HG03135 (cell line): ENCODE results near the gene ATXN7L1.

Source experiments
- ATAC-seq: cut with Tn5 transposase; IDR thresholded peaks from one replicate; pipeline ENCODE4 v1.9.1; 2021; ENCODE audit warnings: mild to moderate bottlenecking, moderate library complexity; ENCODE audit not compliant: unreplicated experiment

The ATXN7L1 gene

DNA sequence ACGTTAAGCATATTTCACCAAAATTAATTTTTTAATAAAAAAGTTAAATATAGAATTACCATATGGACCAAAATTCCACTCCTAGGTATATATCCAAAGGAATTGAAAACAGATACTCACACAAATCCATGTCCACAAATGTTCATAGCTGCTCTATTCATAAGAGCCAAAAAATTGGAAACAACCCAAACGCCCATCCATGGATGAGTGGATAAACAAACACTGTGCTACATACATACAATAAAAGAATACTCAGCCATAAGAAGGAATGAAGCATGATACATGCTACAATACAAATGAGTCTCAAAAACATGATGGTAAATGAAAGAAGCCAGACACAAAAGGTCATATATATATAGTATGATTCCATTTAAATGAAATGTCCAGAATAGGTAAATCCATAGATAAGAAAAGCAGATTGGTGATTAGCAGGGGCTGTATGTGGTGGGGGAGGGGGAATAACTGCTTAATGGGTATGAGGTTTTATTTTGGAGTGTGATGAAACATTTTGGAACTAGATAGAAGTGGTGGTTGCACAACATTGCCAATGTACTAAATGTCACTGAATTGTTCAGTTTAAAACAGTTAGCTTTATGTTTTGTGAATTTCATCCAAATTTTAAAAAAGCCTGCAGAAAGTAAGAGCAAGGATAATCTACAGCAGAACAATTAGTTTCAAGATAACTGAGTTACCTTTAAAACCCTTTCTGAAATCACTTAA is 193.9 kb downstream of the ATXN7L1 start:
- ATAC-seq: no peak

DNA sequence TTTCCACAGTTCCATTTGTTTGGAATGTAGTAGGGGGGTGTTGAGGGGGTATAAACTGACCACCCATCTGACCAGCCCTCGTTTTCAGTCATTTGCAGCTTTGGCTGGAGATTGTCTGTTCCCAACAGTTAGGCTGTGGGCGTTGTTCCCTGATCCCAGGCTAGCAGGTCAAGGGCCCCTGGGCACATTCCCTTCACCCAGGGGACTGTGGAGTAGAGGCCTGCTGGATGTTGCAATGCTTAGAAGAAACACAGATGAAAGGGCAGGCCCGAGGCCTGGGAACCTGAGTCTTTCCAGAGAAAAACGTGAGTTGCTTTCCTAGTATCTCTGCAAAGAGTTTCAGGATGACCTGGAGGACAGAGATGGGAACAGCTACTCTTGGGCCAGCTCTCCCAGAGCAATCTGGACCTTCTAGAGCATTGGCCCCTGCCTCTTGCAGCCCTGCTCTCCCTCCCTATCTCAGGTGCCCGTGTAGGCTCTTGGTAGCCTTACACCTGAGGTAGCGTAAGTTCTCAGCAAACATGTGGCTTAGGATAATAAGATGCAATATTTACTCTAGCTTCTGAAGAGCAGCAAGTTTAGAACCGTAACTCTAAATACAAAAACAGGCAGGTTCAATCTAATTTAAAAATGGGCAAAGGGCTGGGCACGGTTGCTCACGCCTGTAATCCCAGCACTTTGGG is 195.8 kb downstream of the ATXN7L1 start:
- ATAC-seq: no peak

DNA sequence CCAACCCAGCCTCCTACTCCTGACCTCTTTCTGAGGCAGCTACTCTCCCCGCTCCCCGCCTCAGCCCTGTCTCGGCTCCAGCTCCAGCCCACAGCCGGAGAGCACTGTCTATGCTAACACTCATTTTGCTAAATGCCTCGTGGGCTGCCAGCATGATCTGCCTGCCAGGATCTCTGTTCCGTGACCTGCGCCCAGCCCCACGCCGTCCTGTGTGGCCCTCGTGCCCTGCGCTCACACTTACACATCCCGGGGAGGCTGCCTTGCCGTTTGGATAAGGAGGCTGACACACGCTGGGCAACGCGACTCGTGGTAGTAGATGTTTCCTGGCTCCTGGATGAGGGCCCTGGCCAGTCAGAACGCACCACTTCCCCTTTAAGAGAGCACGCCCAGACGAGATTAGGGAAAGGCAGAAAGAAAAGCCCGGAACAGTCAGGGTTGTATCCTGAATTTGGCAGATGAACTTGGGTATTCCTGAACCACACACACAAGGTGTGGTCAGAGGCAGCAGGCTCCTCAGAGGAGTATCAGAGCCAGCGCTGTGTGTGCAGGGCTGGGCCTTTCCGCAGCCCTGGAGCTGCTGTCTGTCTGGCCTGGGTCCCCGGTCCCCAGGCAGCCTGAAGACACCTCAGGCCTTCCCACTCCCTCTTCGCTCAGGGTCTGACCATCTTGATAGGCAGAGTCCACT is 197.4 kb downstream of the ATXN7L1 start:
- ATAC-seq: no peak

DNA sequence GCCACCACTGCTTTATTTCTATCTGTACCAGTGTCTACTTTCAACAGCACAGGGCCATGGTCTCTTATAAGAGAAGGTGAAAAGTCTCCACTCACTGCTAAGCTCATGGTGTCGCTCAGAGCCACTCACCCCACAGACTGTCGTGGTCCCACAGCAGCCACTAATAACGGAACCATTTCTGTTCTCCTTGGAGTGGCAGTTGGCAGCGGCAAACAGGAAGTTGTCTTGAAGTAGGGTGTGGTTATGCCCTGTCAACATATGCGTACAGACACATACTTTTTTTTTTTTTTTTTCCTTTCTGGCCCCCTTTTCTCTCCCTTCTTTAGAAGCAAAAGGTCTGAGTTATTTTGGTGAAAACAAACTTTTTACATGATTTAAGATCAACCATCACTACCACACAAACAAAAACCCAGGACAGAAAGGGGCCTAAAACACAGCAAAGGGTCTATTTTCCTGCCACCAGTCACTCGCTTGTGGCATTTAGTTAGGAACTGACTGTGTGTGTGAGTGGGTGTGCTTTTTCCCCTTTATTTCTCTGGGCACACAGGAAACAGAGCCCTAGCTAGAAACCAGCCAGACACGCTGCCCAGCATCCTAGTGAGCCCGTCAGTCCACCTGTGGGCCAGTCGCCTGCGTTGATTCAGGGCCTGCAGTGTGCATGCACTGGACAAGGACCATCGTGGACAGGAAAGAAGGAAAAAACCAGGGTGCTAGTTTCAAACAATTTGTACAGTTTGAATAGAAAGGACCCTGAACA is 198.4 kb downstream of the ATXN7L1 start:
- peak; percentile 45 for ATAC-seq

DNA sequence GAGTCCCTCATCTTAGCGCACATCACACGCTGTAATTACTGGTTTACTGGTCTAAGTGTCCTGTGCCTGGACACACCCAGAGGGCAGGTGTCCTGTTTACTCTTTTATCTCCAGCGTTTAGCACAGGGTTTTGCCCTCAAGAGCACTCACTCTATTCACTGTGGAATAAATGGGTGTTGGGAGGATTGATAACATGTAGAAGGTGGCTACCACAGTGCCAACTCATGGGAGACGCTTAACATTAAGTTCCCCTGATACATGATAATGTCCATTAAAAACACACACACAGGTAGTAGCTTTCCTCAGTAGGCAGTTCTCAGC is 199.0 kb downstream of the ATXN7L1 start:
- no peak for ATAC-seq

DNA sequence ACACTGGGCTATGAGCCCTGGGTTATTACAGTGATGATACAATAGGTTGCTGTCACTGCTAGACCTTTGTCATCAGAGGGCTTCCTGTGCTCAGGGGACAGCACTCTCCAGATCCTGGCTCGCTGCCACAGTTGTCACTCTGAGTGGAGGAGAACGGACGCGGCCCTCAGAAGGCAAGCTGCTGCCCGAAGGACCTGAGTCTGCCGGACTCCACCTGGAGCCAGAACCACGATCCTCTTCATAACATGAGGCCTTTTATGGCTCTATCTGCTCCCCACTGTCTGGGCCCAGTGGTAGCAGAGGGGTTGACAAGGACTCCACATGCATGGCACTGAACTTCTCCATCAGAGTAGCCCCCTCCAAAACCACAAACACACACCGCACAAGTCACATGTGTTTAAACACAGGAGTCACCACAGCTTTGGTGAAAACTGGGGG is 200.4 kb downstream of the ATXN7L1 start:
- no peak for ATAC-seq

DNA sequence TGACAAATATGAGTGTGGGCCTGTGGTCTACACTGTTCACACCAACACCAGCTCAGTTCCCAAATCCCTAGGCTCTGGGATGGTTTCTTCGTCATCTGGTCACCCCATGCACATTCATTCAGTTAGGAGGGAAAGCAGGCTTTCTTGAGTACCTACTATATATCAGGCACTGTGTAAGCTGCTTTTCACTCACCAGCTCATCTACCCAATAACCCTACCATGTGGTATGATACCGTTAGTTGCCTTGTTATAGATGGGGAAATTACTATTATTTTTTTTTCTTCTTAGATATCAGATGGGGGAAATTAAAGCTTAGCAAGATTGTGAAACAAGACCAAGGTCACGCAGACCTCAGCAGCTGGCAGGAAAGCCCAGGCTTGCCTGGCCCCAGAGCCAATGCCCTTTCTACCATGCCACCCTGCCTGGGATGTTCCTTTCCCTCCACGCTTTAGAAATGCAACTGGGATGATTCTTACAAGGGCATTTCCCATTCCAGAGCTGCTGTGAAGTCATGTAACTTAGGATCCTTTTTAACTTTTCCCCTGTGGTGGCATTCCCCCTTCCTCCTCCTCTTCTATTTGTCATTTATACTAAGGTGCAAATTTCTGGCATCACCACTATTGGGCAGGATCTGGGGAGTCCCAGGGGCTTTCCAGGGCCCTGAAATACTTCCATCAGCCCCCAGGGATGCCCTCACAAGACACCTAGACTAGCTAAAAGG is 202.0 kb downstream of the ATXN7L1 start:
- no peak for ATAC-seq

DNA sequence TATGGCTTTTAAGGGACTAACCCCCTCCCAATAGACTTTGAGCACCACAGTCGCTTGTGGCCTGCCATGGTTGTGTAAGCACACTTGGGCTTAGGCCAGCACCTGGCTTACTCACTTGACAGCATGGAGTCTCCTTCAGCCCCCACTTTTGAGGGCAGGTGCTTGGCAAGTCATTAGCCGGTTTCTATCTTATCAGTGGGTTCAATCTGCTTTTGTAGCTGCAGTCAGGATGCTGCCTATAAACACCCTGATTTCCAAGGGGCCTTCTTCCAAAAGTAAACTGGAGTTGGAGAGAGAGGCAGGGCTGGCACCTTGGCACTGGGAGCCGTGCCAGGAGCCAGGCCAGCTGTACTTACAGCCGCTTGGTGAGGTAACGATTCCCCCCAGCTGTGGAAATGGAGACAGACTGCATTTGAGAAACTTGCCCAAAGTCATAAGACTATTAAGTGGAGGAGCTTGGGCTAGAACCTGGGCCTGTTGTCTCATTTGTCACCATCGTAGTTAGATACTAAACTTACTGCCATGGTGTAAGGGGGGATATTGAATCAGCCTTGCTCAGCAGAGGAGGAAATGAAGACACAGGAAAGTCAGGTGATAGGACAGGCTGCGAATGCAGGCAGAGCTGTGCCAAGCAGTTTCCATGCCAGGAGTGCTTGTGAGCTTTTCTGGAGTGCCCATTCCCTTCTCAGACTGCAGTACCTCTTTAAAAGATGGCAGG is 202.9 kb downstream of the ATXN7L1 start:
- no peak for ATAC-seq

DNA sequence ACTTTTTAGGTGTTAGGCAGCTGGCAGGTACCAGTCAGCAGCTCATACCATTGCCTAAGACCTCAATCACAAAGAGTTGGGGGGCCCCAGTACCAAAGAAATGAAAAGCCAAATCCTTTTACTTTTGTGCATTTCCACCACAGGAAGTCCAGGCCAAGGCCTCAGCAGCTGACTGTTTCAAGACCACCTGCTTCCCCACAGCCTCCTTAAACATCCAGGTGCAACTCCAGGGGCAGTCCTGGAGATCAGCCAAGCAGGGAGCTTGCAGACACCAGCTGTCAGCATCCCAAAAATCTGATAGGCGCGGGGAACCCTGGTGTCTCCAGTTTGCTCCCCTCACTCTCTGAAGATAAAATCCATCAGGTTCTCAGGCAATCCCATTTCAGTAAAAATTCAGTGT is 203.6 kb downstream of the ATXN7L1 start:
- ATAC-seq: no peak

DNA sequence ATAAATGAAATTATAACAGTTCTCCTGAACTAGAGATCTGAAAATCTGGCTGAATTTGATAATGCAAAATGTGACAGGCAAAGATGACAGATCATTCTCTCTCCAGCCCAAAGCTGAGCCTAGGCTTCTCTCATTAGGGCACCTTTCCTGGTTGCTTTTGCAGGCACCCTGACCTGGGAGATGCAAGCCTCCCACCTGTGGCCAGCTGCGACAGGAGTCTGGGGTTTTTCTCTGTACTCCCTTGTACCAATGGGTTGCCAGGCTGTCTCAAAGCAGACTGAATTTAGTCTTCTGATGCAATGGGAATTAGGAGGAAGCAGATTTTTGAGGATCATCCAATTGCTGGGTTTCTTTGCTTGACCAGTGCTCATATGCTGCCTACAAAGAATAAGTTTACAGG is 210.1 kb downstream of the ATXN7L1 start:
- no peak for ATAC-seq

DNA sequence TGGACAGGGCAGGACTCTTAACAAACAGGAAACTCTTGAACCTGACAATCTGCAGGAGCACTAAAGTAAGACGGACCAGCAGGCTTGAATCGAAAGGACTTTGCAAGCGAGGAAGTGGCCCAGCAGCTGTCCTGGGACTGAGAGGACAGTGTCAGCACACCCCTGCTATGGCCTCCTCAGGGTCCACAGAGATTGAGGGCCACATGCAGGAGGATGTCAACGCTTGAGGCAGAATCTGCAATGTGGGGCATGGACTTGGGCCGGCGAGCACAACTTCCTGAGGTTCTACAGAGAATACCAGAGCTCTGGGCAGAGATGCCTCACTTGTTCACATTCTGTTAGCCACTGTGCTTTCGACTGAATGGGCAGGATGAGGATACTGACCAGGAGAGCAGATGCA is 210.7 kb downstream of the ATXN7L1 start:
- no peak for ATAC-seq

DNA sequence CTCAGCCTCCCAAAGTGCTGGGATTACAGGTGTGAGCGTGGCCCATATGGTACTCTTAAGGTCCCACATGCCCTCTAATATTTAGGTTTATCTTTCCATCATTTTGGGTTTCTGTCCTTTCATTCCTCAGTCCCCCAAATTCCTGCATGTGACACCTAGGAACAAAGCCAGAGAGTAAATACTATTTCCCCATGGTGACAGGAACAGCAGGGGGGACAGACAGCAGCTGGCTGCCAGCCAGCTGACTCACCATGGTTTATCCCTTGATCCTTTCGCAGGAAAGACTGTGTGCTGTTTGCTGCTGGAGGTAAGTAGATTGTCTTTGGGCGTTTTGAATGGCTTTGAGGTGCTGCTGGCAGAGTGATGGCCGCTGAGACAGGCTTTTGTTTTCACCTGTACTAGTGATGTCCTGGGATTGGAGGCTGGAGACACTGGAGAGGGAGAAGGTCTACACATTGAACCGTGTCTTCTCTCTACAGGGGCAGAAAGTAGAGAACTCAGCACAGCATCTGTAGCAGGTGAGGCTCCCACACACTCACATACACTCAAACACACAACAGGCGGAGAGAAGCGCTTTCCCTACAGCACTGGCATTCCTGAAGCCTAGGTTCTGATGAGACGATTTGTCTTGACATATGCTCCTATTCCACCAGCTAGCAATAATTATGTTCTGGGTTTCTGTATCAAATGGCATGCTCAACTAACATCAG is 211.4 kb downstream of the ATXN7L1 start:
- ATAC-seq: no peak

DNA sequence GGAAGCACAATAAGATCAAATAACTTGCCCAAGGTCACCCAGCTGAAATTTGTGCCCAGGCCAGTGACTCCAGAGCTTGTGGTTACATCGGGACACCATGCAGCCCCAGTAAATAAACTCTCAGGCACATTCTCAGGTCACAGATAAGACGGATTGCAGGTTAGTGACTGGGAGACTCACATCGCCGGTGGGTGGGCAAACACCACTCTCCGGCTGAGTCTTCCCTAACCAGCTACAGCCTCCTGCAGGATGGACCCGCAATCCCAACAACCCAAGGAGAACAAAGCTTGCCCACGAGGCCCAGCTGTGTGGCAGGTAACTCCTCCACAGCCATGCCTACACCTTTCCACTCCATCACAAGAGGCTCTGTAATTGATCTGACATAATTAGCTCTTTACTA is 213.4 kb downstream of the ATXN7L1 start:
- ATAC-seq: no peak

DNA sequence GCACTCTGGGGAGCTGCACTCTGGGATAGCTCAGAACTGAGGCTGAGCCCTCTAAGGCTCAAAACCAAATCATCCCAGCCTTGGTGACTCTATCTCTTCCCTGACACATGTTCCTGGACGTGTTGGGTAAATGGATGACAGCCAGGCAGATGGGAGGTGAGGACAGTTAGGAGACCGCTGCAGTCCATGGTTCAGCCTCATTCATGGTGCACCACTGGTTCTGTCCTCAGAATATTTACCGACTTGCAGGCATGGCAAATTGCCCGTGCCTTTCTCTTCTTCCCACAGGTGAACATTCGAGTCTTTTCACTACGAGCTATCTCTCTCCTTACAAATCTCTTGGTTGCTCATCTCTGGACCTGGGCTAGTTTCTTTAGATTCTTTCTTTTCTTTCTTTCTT is 214.8 kb downstream of the ATXN7L1 start:
- no peak for ATAC-seq

DNA sequence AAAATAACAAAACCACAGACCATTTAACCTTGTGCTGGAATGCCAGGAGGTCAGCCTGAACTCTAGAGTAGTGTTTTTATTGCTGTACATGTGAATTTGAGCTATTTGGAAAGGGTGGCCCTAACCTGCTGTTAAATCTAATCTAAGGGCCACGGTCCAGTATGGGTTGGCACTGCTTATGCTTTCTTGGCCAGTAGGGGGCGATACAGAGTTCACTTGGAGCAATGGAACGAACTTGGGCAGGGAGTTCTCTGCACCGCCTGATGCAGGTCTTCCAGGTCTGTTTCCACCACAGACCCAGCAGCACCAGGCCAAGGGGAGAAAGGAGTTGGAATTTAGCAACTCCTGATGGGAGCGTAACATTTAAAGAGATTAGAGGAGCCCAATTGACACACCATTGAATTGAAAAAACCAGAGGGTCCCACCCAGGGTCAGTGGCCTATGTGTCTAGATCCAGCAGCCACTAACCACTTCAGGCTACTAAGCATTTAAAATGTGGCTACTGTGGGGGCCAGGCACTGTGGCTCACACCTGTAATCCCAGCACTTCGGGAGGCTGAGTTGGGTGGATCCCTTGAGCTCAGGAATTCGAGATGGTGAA is 219.4 kb downstream of the ATXN7L1 start:
- ATAC-seq: no peak

DNA sequence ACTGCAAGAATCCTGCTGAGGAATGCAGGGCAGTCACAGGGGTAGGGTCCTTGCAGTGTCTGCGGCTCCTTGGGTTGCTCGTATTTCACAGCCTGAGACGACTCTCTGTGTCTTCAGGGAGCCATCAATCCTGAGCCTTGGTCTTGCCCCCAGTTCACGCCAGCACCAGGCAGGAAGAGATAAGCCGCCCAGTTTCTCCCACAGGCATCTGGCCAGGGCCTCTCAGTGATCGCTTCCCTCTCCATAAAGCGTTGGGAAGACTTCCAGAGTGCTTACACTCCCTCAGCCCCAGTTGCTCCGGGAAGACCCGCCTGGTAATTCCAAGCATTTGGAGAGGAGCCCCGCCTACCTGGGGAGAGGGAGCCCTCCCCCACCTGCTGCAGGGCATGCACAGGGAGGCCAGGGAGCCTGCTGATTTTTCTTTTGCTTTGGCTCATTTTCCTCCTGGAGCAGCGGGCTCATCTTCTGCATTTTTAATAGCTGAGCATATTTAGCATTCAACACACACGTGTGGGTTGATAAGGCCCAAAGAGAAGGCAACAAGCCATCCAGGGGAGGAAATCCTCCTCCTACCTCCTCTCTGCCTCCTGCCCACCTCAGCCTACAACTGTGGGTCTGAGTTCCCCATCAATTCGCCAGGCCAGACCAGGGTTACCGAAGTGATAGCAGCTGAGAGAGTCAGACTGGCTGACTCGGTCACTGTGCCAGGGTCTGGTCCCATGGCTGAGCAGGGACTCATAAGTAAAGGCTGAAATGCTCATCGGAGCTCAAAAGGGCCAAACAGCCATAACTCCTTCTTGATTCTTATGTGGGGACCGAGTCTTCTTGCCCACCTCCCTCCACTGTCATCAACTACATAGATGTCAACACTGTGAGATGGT is 220.7 kb downstream of the ATXN7L1 start:
- no peak for ATAC-seq

DNA sequence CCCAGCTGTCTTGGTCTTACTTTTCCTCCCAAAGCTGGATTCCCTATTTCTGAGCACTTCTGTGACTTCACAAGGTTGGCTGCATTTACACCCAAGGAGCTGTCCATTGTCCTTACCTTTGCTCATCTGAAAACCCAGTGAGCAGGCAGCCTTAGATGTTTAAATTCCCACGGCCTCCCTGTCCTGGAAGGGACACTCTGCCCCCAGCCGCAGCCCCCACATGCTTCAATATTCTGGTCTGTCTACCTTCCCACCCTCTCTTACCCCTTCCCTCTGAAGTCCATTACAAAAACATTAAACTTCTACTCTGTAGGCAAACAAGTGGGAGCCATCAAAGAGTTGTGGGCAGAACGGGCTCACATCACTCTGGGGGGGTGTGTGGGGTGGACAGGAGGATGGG is 221.3 kb downstream of the ATXN7L1 start:
- no peak for ATAC-seq

DNA sequence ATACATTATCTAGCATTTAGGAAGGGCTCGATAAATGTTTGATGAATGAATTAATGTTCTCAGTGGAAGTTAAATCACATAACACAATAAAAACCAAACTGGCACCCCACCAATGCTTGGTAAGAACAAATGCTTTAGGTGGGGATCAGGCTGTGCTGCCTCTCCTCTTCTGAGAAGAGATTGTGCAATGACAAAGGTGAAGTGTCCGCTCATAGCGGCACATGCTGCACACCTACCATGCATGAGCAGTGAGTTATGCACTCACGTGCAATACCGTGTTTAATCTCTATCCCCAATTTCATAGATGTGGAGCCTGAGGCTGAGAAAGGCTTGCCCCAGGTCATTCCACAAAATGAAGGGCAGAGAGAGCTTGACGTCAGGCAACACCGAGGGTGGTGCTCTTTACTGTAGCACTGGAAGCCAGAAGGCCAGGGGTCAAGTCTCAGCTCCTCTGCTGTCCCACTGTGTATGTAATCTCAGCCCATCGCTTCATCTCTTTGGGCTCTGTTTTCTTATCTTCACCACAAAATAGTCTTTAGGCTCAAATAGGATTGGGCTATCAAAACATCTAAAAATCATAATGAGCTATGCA is 222.2 kb downstream of the ATXN7L1 start:
- ATAC-seq: no peak
